Neutrophil (primary cell): ENCODE results near the gene PLCB4.

Experiments used
- H3K27ac ChIP-seq: fragments of 200-600 bp; sonication (generic); 2 replicates; pipeline ENCODE4 v1.5.1; 2016; ENCODE audit warnings: mild to moderate bottlenecking, moderate library complexity
- H3K27me3 ChIP-seq: fragments of 200-600 bp; sonication (generic); 2 replicates; pipeline ENCODE4 v1.6.0; 2016; ENCODE audit warnings: mild to moderate bottlenecking
- H3K36me3 ChIP-seq: fragments of 200-600 bp; sonication (generic); 2 replicates; pipeline ENCODE4 v1.5.1; 2017
- H3K4me1 ChIP-seq, 2 experiments: fragments of 200-600 bp in 1 of 2; sonication (generic) in 1 of 2; 1 replicate in 1 of 2; 2 replicates in 1 of 2; pipeline versions ENCODE4 v1.5.1 to v1.6.1; 2013 to 2016; ENCODE audit warnings: low read depth in 1 of 2, low read length in 1 of 2, mild to moderate bottlenecking in 1 of 2, moderate library complexity in 1 of 2; ENCODE audit not compliant: control insufficient read depth in 1 of 2, insufficient read depth in 1 of 2
- H3K4me3 ChIP-seq, 2 experiments: fragments of 200-600 bp in 1 of 2; sonication (generic) in 1 of 2; 1 replicate in 1 of 2; 2 replicates in 1 of 2; pipeline ENCODE4 v1.5.1; 2013 to 2016; ENCODE audit warnings: low read depth in 1 of 2, low read length in 1 of 2, mild to moderate bottlenecking in 1 of 2, moderate library complexity in 1 of 2
- H3K9me3 ChIP-seq: fragments of 200-600 bp; sonication (generic); 2 replicates; pipeline ENCODE4 v1.5.1; 2016
- TF ChIP-seq, protein P1 (sequence below): fragments of 200-600 bp; sonication (generic); IDR thresholded peaks from 2 replicates; pipeline ENCODE4 v1.5.1; 2016; ENCODE audit warnings: antibody characterized with exemption

PLCB4 gene

DNA sequence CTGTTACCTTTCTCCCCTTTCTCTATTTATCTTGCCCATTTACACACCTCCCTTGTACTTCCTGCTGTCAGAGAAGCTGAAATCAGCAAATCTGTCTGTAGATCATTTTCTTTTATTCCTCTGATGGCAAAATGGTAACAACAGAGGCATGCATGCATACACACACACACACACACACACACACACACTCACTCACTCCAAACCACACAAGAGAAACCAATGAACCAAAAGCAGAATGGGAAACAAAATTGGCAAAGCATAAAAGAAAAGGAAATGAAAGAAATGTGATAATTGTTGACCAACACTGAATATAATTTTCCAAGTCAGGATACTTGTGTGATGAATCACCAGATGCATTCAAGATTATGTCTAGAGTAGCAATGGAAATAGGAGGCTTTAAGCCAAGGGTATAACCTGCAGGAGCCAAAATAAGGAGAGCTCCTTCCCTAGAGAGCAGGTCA is 172.4 kb downstream of the PLCB4 start:
- no peaks in the 10 kb centered on the region for H3K4me1 ChIP-seq
- no peaks in the 10 kb centered on the region for H3K36me3 ChIP-seq
- H3K4me3 ChIP-seq = no peak overlapping the region
- TF ChIP-seq, protein P1, sequence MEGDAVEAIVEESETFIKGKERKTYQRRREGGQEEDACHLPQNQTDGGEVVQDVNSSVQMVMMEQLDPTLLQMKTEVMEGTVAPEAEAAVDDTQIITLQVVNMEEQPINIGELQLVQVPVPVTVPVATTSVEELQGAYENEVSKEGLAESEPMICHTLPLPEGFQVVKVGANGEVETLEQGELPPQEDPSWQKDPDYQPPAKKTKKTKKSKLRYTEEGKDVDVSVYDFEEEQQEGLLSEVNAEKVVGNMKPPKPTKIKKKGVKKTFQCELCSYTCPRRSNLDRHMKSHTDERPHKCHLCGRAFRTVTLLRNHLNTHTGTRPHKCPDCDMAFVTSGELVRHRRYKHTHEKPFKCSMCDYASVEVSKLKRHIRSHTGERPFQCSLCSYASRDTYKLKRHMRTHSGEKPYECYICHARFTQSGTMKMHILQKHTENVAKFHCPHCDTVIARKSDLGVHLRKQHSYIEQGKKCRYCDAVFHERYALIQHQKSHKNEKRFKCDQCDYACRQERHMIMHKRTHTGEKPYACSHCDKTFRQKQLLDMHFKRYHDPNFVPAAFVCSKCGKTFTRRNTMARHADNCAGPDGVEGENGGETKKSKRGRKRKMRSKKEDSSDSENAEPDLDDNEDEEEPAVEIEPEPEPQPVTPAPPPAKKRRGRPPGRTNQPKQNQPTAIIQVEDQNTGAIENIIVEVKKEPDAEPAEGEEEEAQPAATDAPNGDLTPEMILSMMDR = no peak
- no peak overlapping the region for H3K27ac ChIP-seq
- no peaks in the 10 kb centered on the region for H3K9me3 ChIP-seq
- no peaks in the 10 kb centered on the region for H3K27me3 ChIP-seq

DNA sequence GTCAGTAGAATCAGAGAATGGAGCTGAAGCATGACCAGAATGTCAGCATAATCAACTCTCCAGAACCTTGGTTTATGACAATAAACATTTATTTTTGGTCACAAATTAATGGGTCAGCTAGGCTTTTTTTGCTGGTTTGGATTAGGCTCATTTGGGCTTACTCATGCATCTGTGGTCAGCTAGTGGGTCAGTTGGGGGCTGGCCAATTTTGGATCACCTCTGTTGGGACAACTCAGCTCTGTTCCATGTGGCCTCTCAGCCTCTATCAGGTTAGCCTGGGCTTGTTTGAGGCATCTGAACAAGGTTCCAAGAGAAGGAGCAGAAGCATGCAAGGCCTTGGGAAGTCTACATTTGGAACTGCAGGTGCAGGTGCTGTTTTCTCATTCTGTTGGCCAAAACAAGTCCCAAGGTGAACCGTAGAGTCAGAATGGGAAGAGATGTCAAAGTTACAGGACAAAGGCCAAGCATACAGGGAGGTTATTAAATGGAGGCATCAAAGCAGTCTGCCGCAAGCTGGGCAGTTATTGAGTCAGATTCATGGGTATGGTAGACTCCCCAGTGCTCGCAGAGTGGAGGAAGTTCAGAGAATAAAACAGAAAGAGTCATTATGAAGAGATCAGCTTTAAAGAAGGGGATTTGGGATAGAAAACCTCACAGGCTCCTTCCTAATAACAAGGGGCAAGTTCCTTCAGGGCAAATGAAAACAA is 173.0 kb downstream of the PLCB4 start:
- Histone ChIP-seq H3K4me1 (no peaks in the 10 kb centered on the region), H3K4me3 (no peak overlapping the region), H3K27me3 (no peaks in the 10 kb centered on the region), H3K36me3 (no peaks in the 10 kb centered on the region), H3K9me3 (no peaks in the 10 kb centered on the region), H3K27ac (no peak overlapping the region)
- TF ChIP-seq, protein P1 = no peak

DNA sequence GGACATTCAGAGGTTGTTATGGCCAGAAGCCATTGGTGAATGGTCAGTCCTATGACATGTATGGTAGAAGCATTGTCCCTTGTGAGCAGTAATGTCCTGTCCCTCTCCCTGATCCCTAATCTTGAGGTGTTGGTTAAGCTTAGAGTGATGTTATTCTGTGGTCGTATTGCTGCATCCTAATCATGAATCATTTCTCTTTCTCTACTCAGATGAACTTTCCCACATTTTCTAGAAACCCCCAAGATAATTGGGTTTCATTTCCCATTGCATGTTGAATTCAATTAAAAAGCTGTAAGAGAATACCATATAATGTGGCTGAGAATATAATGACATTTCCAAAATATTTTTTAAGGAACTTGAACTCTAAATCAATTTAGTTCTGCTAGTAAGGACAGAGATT is 175.1 kb downstream of the PLCB4 start:
- H3K27me3 ChIP-seq = no peaks in the 10 kb centered on the region
- TF ChIP-seq, protein P1 = no peak
- H3K9me3 ChIP-seq = no peaks in the 10 kb centered on the region

DNA sequence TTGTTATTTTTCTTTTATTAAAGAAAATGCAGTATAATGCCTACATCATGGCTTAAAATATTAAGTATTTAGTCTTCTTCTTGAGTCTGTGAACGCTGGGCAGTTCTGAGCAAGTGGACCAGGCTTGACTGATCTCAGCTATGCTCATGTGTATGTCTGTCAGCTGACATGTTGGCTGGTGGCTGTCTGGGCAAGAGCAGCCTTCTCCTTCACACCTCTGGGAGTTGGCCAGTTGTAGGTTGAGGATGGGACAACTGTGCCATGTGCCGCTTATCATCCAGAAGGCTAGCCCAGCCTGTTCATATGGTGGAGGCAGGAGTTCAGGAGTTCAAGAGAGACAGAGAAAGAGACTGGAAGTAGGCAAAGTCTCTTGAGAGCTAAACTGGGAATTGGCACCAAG is 175.9 kb downstream of the PLCB4 start:
- no peak overlapping the region for H3K4me3 ChIP-seq
- no peaks in the 10 kb centered on the region for H3K4me1 ChIP-seq
- H3K27ac ChIP-seq = no peak overlapping the region
- TF ChIP-seq, protein P1 = no peak
- H3K9me3 ChIP-seq = no peaks in the 10 kb centered on the region
- H3K27me3 ChIP-seq = no peaks in the 10 kb centered on the region
- no peaks in the 10 kb centered on the region for H3K36me3 ChIP-seq

More for the DNA sequence above, 175.1 kb downstream of the PLCB4 start:
- no peak overlapping the region for H3K27ac ChIP-seq
- no peaks in the 10 kb centered on the region for H3K36me3 ChIP-seq
- no peaks in the 10 kb centered on the region for H3K4me1 ChIP-seq
- no peak overlapping the region for H3K4me3 ChIP-seq

DNA sequence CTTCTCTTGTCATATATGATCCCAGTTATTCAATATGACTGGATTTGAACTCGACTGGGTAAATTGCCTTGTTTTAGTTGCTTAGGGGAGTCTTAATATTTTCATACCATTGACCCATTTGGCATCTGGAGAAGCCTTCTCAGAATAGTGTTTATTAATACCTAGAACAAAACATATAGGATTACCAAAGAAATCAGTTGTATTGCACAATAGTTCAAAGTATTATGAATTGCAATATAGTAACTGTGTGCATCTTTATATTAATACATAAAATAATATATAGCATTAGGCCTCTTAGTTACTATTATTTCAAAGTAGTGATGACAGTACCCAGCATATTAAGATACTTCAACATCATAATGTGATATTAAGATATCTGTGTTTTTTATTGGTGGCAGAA is 177.8 kb downstream of the PLCB4 start:
- Histone ChIP-seq H3K36me3 (no peaks in the 10 kb centered on the region), H3K27me3 (no peaks in the 10 kb centered on the region), H3K27ac (no peak overlapping the region), H3K4me1 (no peaks in the 10 kb centered on the region), H3K9me3 (no peaks in the 10 kb centered on the region), H3K4me3 (no peak overlapping the region)
- TF ChIP-seq, protein P1 = no peak
